LoVo (cell line): ENCODE data around the gene SLPI.

Experiments used
- DNase-seq: peaks from one replicate; pipeline ENCODE4 v3.0.0-alpha.2; 2016; ENCODE audit warnings: low spot score

The SLPI gene

GRCh38 chr20:45254383-45255262 is at the start of gene SLPI:
Gene SLPI, minus strand, starts transcription at chr20:45254564. Its CDS starts 21 bp downstream, at chr20:45254543.
- peak; percentile 92 for DNase-seq

- no peak for DNase-seq
These were observed 49.5 kb upstream of the SLPI start for GRCh38 chr20:45303586-45304463.

GRCh38 chr20:45301824-45302271 is 47.5 kb upstream of the SLPI start:
- no peak for DNase-seq

- no peak for DNase-seq
These were observed 46.6 kb upstream of the SLPI start for GRCh38 chr20:45300961-45301360.

GRCh38 chr20:45299786-45300185 is 45.4 kb upstream of the SLPI start:
- no peak for DNase-seq

- DNase-seq, result no peak
These were observed 43.6 kb upstream of the SLPI start for GRCh38 chr20:45297786-45298497.

GRCh38 chr20:45294659-45295058 is 40.3 kb upstream of the SLPI start:
- DNase-seq, result no peak

GRCh38 chr20:45294003-45294368 is 39.6 kb upstream of the SLPI start:
- DNase-seq, result no peak

- DNase-seq, result peak; percentile 74
These were observed 39.0 kb upstream of the SLPI start for GRCh38 chr20:45293041-45294002.

- DNase-seq, result no peak
These were observed 38.0 kb upstream of the SLPI start for GRCh38 chr20:45292343-45292742.

GRCh38 chr20:45291526-45291925 is 37.2 kb upstream of the SLPI start:
- DNase-seq, result no peak

- DNase-seq, result peak; percentile 73
These were observed 36.5 kb upstream of the SLPI start for GRCh38 chr20:45290677-45291355.

GRCh38 chr20:45289942-45290676 is 35.7 kb upstream of the SLPI start:
- no peak for DNase-seq

- DNase-seq, result no peak
These were observed 34.5 kb upstream of the SLPI start for GRCh38 chr20:45288860-45289259.

- DNase-seq, result no peak
These were observed 34.0 kb upstream of the SLPI start for GRCh38 chr20:45288376-45288775.

- peak; percentile 33 for DNase-seq
These were observed 29.2 kb upstream of the SLPI start for GRCh38 chr20:45283551-45284057.

- no peak for DNase-seq
These were observed 28.6 kb upstream of the SLPI start for GRCh38 chr20:45282700-45283550.

GRCh38 chr20:45279992-45280391 is 25.6 kb upstream of the SLPI start:
- no peak for DNase-seq

- no peak for DNase-seq
These were observed 21.0 kb upstream of the SLPI start for GRCh38 chr20:45275338-45275737.
